ENCODE measurements around the gene CXCR2. TPM values are rescaled to one million over a fixed set of nuclear protein-coding genes. Genes with fewer than 3 reads are reported as not detected.

The CXCR2 gene
- polyA plus RNA-seq, 1 of the 3 experiments (the other 2 are of a cell fraction), result not detected

DNA sequence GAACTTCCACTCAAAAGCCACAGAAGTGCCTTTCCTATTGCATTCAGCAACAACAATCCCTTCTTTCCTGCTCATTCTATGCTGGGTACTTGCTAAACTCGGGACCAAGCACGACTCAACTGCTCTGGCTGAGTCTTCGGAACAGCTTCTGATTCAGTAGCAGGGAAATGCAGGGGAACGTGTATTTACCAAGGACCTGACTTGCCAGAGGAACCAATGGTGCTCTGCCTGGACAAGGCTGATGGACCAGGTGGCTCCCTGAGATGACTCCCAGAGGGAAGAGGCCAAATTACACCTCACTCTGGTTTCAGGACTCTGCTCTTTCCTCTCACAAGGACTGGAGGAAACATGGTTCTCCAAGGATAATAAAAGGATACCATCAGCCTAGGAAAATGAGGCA lies 12.2 kb downstream of the CXCR2 start (continued):
- TF ChIP-seq REST (IDR thresholded peaks at IDR 0.05; ENCODE audit: low read depth, low read length), result no peak
- TF ChIP-seq, protein P1, sequence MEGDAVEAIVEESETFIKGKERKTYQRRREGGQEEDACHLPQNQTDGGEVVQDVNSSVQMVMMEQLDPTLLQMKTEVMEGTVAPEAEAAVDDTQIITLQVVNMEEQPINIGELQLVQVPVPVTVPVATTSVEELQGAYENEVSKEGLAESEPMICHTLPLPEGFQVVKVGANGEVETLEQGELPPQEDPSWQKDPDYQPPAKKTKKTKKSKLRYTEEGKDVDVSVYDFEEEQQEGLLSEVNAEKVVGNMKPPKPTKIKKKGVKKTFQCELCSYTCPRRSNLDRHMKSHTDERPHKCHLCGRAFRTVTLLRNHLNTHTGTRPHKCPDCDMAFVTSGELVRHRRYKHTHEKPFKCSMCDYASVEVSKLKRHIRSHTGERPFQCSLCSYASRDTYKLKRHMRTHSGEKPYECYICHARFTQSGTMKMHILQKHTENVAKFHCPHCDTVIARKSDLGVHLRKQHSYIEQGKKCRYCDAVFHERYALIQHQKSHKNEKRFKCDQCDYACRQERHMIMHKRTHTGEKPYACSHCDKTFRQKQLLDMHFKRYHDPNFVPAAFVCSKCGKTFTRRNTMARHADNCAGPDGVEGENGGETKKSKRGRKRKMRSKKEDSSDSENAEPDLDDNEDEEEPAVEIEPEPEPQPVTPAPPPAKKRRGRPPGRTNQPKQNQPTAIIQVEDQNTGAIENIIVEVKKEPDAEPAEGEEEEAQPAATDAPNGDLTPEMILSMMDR (IDR thresholded peaks at IDR 0.05), result no peak
- no peak for TF ChIP-seq EP300 (IDR thresholded peaks at IDR 0.05; ENCODE audit: borderline replicate concordance in 1 of 2, low read depth in 1 of 2, low read length in 1 of 2)
- TF ChIP-seq SMC3 (IDR thresholded peaks at IDR 0.05; ENCODE audit: low read depth, low read length), result no peak
- no peak for TF ChIP-seq NFIC (IDR thresholded peaks at IDR 0.05; ENCODE audit: borderline replicate concordance)

DNA sequence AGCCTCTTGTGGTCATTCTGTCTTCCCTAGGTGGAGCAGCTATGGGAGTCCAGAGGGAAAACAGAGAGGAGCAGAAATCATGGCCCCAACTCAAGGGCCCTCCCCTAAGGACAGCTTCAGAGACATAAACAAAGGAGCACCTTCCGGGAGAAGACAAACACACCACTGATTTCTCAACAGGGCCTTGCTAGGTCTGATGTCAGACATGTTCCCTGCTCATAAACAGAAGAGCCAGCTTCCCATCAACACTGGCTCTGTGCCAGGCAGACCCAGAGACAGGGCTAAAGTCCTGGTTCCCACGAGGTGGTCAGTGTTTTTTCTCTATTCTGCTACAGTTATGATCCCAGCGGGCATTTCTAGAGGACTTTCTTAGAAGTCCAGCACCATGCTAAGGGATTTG lies 19.3 kb downstream of the CXCR2 start:
- Histone ChIP-seq H3K27ac (ENCODE audit: low read depth in 2 of 2, low read length in 1 of 2) (no peak overlapping the region), H3K9ac (no peak overlapping the region), H3K79me2 (ENCODE audit: insufficient read depth) (no peaks in the 10 kb centered on the region), H2AFZ (ENCODE audit: low read depth) (no peak overlapping the region), H4K20me1 (ENCODE audit: insufficient read depth) (no peaks in the 10 kb centered on the region), H3K27me3 (ENCODE audit: insufficient read depth) (peaks cover 13% of the 10 kb centered on the region; the same call in 1 of the 2 replicates), H3K36me3 (replicated peaks in 1 of 2; ENCODE audit: control insufficient read depth in 1 of 2, insufficient read depth in 2 of 2, low read length in 1 of 2) (no peaks in the 10 kb centered on the region), H3K9me2 (no peaks in the 10 kb centered on the region), H3K4me3 (ENCODE audit: low read depth in 2 of 2, low read length in 1 of 2) (no peak overlapping the region), H3F3A (replicated peaks; ENCODE audit: insufficient read depth) (no peaks in the 10 kb centered on the region), H3K9me3 (no peaks in the 10 kb centered on the region), H3K4me2 (no peak overlapping the region), H3K4me1 (ENCODE audit: control insufficient read depth in 1 of 2, insufficient read depth in 2 of 2, low read depth in 1 of 2, low read length in 1 of 2) (no peaks in the 10 kb centered on the region)
- CTCF ChIA-PET, result no interaction called here
- no peak for DNase-seq
- POLR2A ChIA-PET, result no interaction called here
- WGBS (ENCODE audit: low lambda C conversion rate), result 30% methylated on average over 3 of the region's 3 CpGs
- TF ChIP-seq JUND (IDR thresholded peaks at IDR 0.05), result no peak
- TF ChIP-seq FOXM1 (IDR thresholded peaks at IDR 0.05; ENCODE audit: low read depth), result no peak
- TF ChIP-seq TAF1 (IDR thresholded peaks at IDR 0.05; ENCODE audit: borderline replicate concordance, low read depth, low read length), result no peak
- no peak for TF ChIP-seq ELF1 (IDR thresholded peaks at IDR 0.05)
- TF ChIP-seq PBX3 (IDR thresholded peaks at IDR 0.05), result no peak
- TF ChIP-seq EZH2phosphoT487 (IDR thresholded peaks at IDR 0.05; ENCODE audit: borderline replicate concordance, low read depth), result no peak

Data from SK-N-SH (cell line).